ENCODE measurements around the gene JAM2.

Gene JAM2

GRCh38 chr21:25737421-25737820, 98.4 kb downstream of the JAM2 start:
- DNase-seq (ENCODE audit: low spot score) = no peak
- TF ChIP-seq CTCF (IDR thresholded peaks at IDR 0.05; ENCODE audit: extremely low read depth, missing control alignments) = no peak

- TF ChIP-seq CTCF (IDR thresholded peaks at IDR 0.05; ENCODE audit: extremely low read depth, missing control alignments) = no peak
- DNase-seq (ENCODE audit: low spot score) = no peak
These were observed 103.8 kb downstream of the JAM2 start for GRCh38 chr21:25742900-25743299.

- TF ChIP-seq CTCF (IDR thresholded peaks at IDR 0.05; ENCODE audit: extremely low read depth, missing control alignments) = no peak
- DNase-seq (ENCODE audit: low spot score) = no peak
These were observed 105.8 kb downstream of the JAM2 start for GRCh38 chr21:25744854-25745253.

- no peak for TF ChIP-seq CTCF (IDR thresholded peaks at IDR 0.05; ENCODE audit: extremely low read depth, missing control alignments)
- no peak for DNase-seq (ENCODE audit: low spot score)
These were observed 111.0 kb downstream of the JAM2 start for GRCh38 chr21:25750085-25750484.

- no peak for TF ChIP-seq CTCF (IDR thresholded peaks at IDR 0.05; ENCODE audit: extremely low read depth, missing control alignments)
- no peak for DNase-seq (ENCODE audit: low spot score)
These were observed 113.4 kb downstream of the JAM2 start for GRCh38 chr21:25752416-25752815.

- TF ChIP-seq CTCF (IDR thresholded peaks at IDR 0.05; ENCODE audit: extremely low read depth, missing control alignments) = no peak
These were observed 117.3 kb downstream of the JAM2 start for GRCh38 chr21:25756190-25756932.

GRCh38 chr21:25757531-25757930, 118.5 kb downstream of the JAM2 start:
- no peak for TF ChIP-seq CTCF (IDR thresholded peaks at IDR 0.05; ENCODE audit: extremely low read depth, missing control alignments)
- no peak for DNase-seq (ENCODE audit: low spot score)

More at GRCh38 chr21:25756190-25756932, 117.3 kb downstream of the JAM2 start:
- no peak for DNase-seq (ENCODE audit: low spot score)
